Transverse colon (tissue), 4 donors: ENCODE measurements around the gene STK32C.

ENCODE experiments used
- CTCF ChIP-seq, 5 experiments: fragments of 200-600 bp in 3 of 5; fragments of 450-650 bp in 2 of 5; sonication (generic) in 3 of 5; IDR thresholded peaks; 1 replicate in 2 of 5; 2 replicates in 3 of 5; pipeline ENCODE4 v1.5.1; 2016 to 2017; ENCODE audit warnings: antibody characterized with exemption in 5 of 5, inconsistent platforms in 3 of 5, mild to moderate bottlenecking in 2 of 5, moderate library complexity in 1 of 5
- EP300 ChIP-seq: sonication (generic); formaldehyde crosslinking; IDR thresholded peaks from one replicate; pipeline ENCODE4 v1.6.1; 2017; ENCODE audit warnings: antibody characterized with exemption, low read depth
- POLR2AphosphoS5 ChIP-seq, 3 donors: sonication (generic); formaldehyde crosslinking; IDR thresholded peaks; one replicate each; pipeline ENCODE4 v1.6.1; 2016; ENCODE audit warnings: antibody characterized with exemption in 3 of 3

DNA sequence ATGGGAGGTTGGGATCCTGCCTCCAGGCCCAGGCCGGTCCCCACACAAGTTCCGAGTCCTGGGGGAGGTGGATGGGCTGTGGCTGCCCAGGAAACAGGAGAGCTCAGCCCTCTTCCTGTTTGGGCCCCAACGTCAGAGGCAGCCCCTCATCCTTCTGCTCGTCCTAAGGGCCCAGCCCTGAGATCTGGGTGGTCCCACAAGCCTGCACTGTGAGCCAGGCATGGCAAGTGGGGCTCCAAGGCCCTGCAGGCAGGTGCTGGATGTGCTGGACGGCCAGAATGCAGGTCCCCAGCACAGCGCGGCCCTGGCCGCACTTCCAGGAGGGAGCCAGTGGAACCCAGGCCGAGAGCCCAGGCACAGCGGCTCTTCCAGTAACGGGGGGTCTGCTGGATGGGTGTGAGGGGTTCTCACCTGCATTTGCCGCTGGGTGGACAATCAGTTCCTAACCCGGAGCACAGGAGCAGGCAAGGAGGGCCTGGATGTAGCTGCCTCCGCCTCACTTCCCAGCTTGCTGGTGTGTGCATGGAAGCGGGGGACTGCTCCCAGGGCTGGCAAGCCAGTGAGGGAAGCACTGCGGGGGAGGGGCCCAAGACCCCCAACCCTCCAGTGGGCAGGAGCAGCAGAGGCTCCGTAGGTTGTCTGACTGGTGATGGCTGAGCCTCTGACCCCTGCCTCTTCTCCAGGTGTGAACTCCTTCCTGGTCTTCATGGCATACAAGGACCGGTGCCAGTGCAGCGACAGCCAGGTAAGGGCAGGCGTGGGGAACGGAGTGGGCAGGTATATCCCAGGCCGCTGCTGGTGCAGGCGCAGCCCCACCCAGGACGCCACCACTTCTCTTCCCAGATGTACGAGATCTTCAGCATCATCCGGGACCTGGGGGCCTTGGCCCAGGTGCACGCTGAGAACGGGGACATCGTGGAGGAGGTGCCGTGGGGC is 111.3 kb downstream of the STK32C start:
- TF ChIP-seq EP300 (no peak), CTCF (IDR thresholded peaks at IDR 0.05) (no peak), POLR2AphosphoS5 (IDR thresholded peaks at IDR 0.05) (no peak)
